Glomerular visceral epithelial cell (primary cell): ENCODE results near the gene BIK.

Experiments used
- DNase-seq: peaks from one replicate; pipeline ENCODE4 v3.0.0-alpha.2; 2016; ENCODE audit errors: extremely low spot score

The BIK gene

GRCh38 chr22:43162412-43163150 lies 52.0 kb downstream of the BIK start:
- DNase-seq, result no peak

GRCh38 chr22:43163241-43163795 lies 52.8 kb downstream of the BIK start:
- DNase-seq, result no peak

- no peak for DNase-seq
These were observed 54.1 kb downstream of the BIK start for GRCh38 chr22:43164636-43165035.

GRCh38 chr22:43166132-43166930 lies 55.8 kb downstream of the BIK start:
- DNase-seq, result no peak

- DNase-seq, result no peak
These were observed 56.5 kb downstream of the BIK start for GRCh38 chr22:43167001-43167589.

- DNase-seq, result no peak
These were observed 58.1 kb downstream of the BIK start for GRCh38 chr22:43168471-43169309.

- no peak for DNase-seq
These were observed 59.0 kb downstream of the BIK start for GRCh38 chr22:43169310-43170130.

- DNase-seq, result no peak
These were observed 59.6 kb downstream of the BIK start for GRCh38 chr22:43170131-43170480.

- no peak for DNase-seq
These were observed 60.5 kb downstream of the BIK start for GRCh38 chr22:43171019-43171491.

- DNase-seq, result no peak
These were observed 61.1 kb downstream of the BIK start for GRCh38 chr22:43171607-43172006.

GRCh38 chr22:43172191-43172590 lies 61.6 kb downstream of the BIK start:
- DNase-seq, result no peak

GRCh38 chr22:43173566-43173965 lies 63.0 kb downstream of the BIK start:
- no peak for DNase-seq

GRCh38 chr22:43173976-43174720 lies 63.6 kb downstream of the BIK start:
- no peak for DNase-seq

GRCh38 chr22:43174941-43175531 lies 64.5 kb downstream of the BIK start:
- no peak for DNase-seq

GRCh38 chr22:43176090-43176489 lies 65.5 kb downstream of the BIK start:
- no peak for DNase-seq

GRCh38 chr22:43177479-43177878 lies 66.9 kb downstream of the BIK start:
- no peak for DNase-seq
